NCI-H1694 (cell line): Measurements from ENCODE around the gene ARL8A.
"Not testable (repeated sequence)": the region's sequence is repeated elsewhere in the genome, so short reads cannot be mapped to it uniquely, and the experiment has no call there.

ENCODE experiments used
- DNase-seq: peaks from one replicate; lab custom pipeline; 2025; lab: John Stamatoyannopoulos, UW

ARL8A gene

GRCh38 chr1:202112859-202113689 is 31.5 kb downstream of the ARL8A start:
- DNase-seq = no peak

- DNase-seq = not testable (repeated sequence)
Observed at GRCh38 chr1:202111589-202111988, 32.9 kb downstream of the ARL8A start.

GRCh38 chr1:202110977-202111376 is 33.6 kb downstream of the ARL8A start:
- no peak for DNase-seq

GRCh38 chr1:202107801-202108731 is 36.5 kb downstream of the ARL8A start:
- no peak for DNase-seq

- peak; percentile 83 for DNase-seq
Observed at GRCh38 chr1:202107321-202107761, 37.2 kb downstream of the ARL8A start.

- no peak for DNase-seq
Observed at GRCh38 chr1:202106340-202107254, 37.9 kb downstream of the ARL8A start.

- DNase-seq = no peak
Observed at GRCh38 chr1:202105571-202106339, 38.8 kb downstream of the ARL8A start.

GRCh38 chr1:202104073-202104472 is 40.5 kb downstream of the ARL8A start:
- DNase-seq = no peak

GRCh38 chr1:202101184-202101583 is 43.4 kb downstream of the ARL8A start:
- DNase-seq = peak; percentile 78

- no peak for DNase-seq
Observed at GRCh38 chr1:202093858-202094257, 50.7 kb downstream of the ARL8A start.

GRCh38 chr1:202090994-202091393 is 53.5 kb downstream of the ARL8A start:
- DNase-seq = no peak

- DNase-seq = no peak
Observed at GRCh38 chr1:202088206-202088605, 56.3 kb downstream of the ARL8A start.

GRCh38 chr1:202086579-202087350 is 57.8 kb downstream of the ARL8A start:
- DNase-seq = no peak

GRCh38 chr1:202085682-202086373 is 58.7 kb downstream of the ARL8A start:
- no peak for DNase-seq

GRCh38 chr1:202084791-202085681 is 59.5 kb downstream of the ARL8A start:
- no peak for DNase-seq
